Middle frontal gyrus (tissue), 1 donor: Measurements from ENCODE around the gene PIK3R3.

Experiments
- DNase-seq: peaks from one replicate; pipeline ENCODE4 v3.0.0-alpha.2; 2015; ENCODE audit warnings: low spot score; ENCODE audit errors: extremely low spot score

PIK3R3 gene

GRCh38 chr1:46132529-46133180 is at the start of gene PIK3R3:
TSS of gene PIK3R3 (minus strand) at chr1:46132629. CDS start at chr1:46131952, 677 bp downstream.
- peak; percentile 93 for DNase-seq

- DNase-seq = no peak
Observed at GRCh38 chr1:46181343-46182260, 49.2 kb upstream of the PIK3R3 start.

- no peak for DNase-seq
Observed at GRCh38 chr1:46180082-46180616, 47.7 kb upstream of the PIK3R3 start.

- DNase-seq = peak; percentile 63
Observed at GRCh38 chr1:46179138-46180081, 47.0 kb upstream of the PIK3R3 start.

GRCh38 chr1:46176211-46176865 is 43.9 kb upstream of the PIK3R3 start, which contains the start of gene P3R3URF:
TSS of gene P3R3URF (minus strand) at chr1:46176488. CDS start at chr1:46176471, 17 bp downstream.
- no peak for DNase-seq

GRCh38 chr1:46175243-46175642 is 42.8 kb upstream of the PIK3R3 start:
- DNase-seq = no peak

- no peak for DNase-seq
Observed at GRCh38 chr1:46174448-46175231, 42.2 kb upstream of the PIK3R3 start, which contains the start of gene TSPAN1. TSS of gene TSPAN1 (plus strand) at chr1:46175087. CDS start at chr1:46181108, 6,021 bp downstream.

GRCh38 chr1:46173361-46173856 is 41.0 kb upstream of the PIK3R3 start:
- DNase-seq = no peak

GRCh38 chr1:46172321-46172720 is 39.9 kb upstream of the PIK3R3 start:
- no peak for DNase-seq

GRCh38 chr1:46171871-46172270 is 39.4 kb upstream of the PIK3R3 start:
- DNase-seq = no peak

GRCh38 chr1:46171351-46171750 is 38.9 kb upstream of the PIK3R3 start:
- no peak for DNase-seq

GRCh38 chr1:46169811-46170454 is 37.5 kb upstream of the PIK3R3 start:
- no peak for DNase-seq

- no peak for DNase-seq
Observed at GRCh38 chr1:46168477-46168876, 36.0 kb upstream of the PIK3R3 start.

GRCh38 chr1:46166521-46167462 is 34.4 kb upstream of the PIK3R3 start:
- no peak for DNase-seq

GRCh38 chr1:46160212-46160611 is 27.8 kb upstream of the PIK3R3 start:
- DNase-seq = no peak

- DNase-seq = no peak
Observed at GRCh38 chr1:46159516-46159915, 27.1 kb upstream of the PIK3R3 start.
